NCI-H2107 treated with DMSO at 0.1 percent for 48 hours (cell line): ENCODE results near the gene IL4.
"Not testable (repeated sequence)": the region's sequence is repeated elsewhere in the genome, so short reads cannot be mapped to it uniquely, and the experiment has no call there.

ENCODE experiments used
- DNase-seq: peaks from one replicate; lab custom pipeline; 2025; ENCODE audit not compliant: unreplicated experiment; lab: John Stamatoyannopoulos, UW

IL4 gene

GRCh38 chr5:132691755-132692631 lies 18.2 kb downstream of the IL4 start:
- not testable (repeated sequence) for DNase-seq

GRCh38 chr5:132692632-132692967 lies 18.8 kb downstream of the IL4 start:
- no peak for DNase-seq

- no peak for DNase-seq
Observed at GRCh38 chr5:132695956-132696355, 22.2 kb downstream of the IL4 start.

- DNase-seq, result no peak
Observed at GRCh38 chr5:132704875-132705274, 31.1 kb downstream of the IL4 start.

- no peak for DNase-seq
Observed at GRCh38 chr5:132708645-132709044, 34.9 kb downstream of the IL4 start.

GRCh38 chr5:132714456-132715307 lies 40.9 kb downstream of the IL4 start:
- DNase-seq, result peak; percentile 4

- DNase-seq, result no peak
Observed at GRCh38 chr5:132718544-132719312, 44.9 kb downstream of the IL4 start.

- no peak for DNase-seq
Observed at GRCh38 chr5:132725745-132726144, 52.0 kb downstream of the IL4 start.

- DNase-seq, result no peak
Observed at GRCh38 chr5:132729896-132730295, 56.1 kb downstream of the IL4 start.
